ENCODE measurements around the gene FADS2. TPM values are rescaled to one million over a fixed set of nuclear protein-coding genes. Genes with fewer than 3 reads are reported as not detected.

The FADS2 gene
- total and polyA plus RNA-seq, 9 of the 15 experiments (the other 6 are each of a cell fraction or from before 2014, with no cell fraction given), result 2.9 to 42.8 (median 16.2) TPM

- H3K9me3 ChIP-seq (replicated peaks; ENCODE audit: control insufficient read depth, insufficient read depth, low read depth, low read length), result no peaks in the 10 kb centered on the region
- no TSS peak for BruUV-seq (replicated peaks)
- no peak overlapping the region for H2AFZ ChIP-seq (ENCODE audit: low read depth, low read length)
- ATAC-seq (no peak), DNase-seq (ENCODE audit: extremely low read depth in 1 of 4, low spot score in 3 of 4) (no peak), FAIRE-seq (no peak)
- H3K9me1 ChIP-seq (ENCODE audit: control insufficient read depth, insufficient read depth, low read length), result peaks cover 5% of the 10 kb centered on the region
- peaks cover 85% of the 10 kb centered on the region; the same call in 2 of the 3 replicates for H3K36me3 ChIP-seq (ENCODE audit: control insufficient read depth, insufficient read depth, low read length)
- H3K4me1 ChIP-seq (replicated peaks in 1 of 2; ENCODE audit: control insufficient read depth in 2 of 2, insufficient read depth in 2 of 2, low read length in 2 of 2), result peaks cover 4 to 51% of the 10 kb centered on the region in 2 experiments
- CTCF ChIA-PET (ENCODE audit: low intra/inter-chr PET ratio), result no interaction called here
- 86% methylated on average over 3 of the region's 3 CpGs for WGBS (ENCODE audit: insufficient coverage, low coverage, missing lambda C conversion rate)
- H3K27ac ChIP-seq (ENCODE audit: extremely low read depth, low read depth, low read length), result no peak overlapping the region
- TF ChIP-seq ELF4 (CRISPR knock-in tag; IDR thresholded peaks at IDR 0.05) (no peak), CBFA2T2 (conservative IDR thresholded peaks at IDR 0.05) (no peak), KDM2B (CRISPR knock-in tag; IDR thresholded peaks at IDR 0.05) (no peak), ZBTB12 (CRISPR knock-in tag; IDR thresholded peaks at IDR 0.05) (no peak), ZNF174 (CRISPR knock-in tag; IDR thresholded peaks at IDR 0.05) (no peak), ZNF408 (CRISPR knock-in tag; IDR thresholded peaks at IDR 0.05; ENCODE audit: low read depth) (no peak), RBM14 (IDR thresholded peaks at IDR 0.05; ENCODE audit: borderline replicate concordance, insufficient read depth, low read depth, low read length) (no peak), ZNF384 (IDR thresholded peaks at IDR 0.05; ENCODE audit: low read depth, low read length) (no peak), HIVEP1 (CRISPR knock-in tag; IDR thresholded peaks at IDR 0.05) (no peak), HMG20B (CRISPR knock-in tag; IDR thresholded peaks at IDR 0.05) (no peak), IRF2 (CRISPR knock-in tag; IDR thresholded peaks at IDR 0.05) (no peak)
- TF ChIP-seq, protein P1, sequence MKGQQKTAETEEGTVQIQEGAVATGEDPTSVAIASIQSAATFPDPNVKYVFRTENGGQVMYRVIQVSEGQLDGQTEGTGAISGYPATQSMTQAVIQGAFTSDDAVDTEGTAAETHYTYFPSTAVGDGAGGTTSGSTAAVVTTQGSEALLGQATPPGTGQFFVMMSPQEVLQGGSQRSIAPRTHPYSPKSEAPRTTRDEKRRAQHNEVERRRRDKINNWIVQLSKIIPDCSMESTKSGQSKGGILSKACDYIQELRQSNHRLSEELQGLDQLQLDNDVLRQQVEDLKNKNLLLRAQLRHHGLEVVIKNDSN (CRISPR knock-in tag; IDR thresholded peaks at IDR 0.05), result no peak
- POLR2A ChIA-PET, result interaction anchor here (10.7 kb wide), 1 partner anchor 62 kb away, joined by 109 read pairs; the partner anchor contains the start of gene FTH1
- no peak overlapping the region for H3K4me3 ChIP-seq
- H3K27me3 ChIP-seq (ENCODE audit: control insufficient read depth in 2 of 2, insufficient read depth in 2 of 2, low read length in 2 of 2), result no peaks in the 10 kb centered on the region
- no peak overlapping the region for H3K4me2 ChIP-seq (ENCODE audit: insufficient read depth, low read length)
- in situ Hi-C loops (cut with MboI), result no loop called here
- H3K79me2 ChIP-seq (ENCODE audit: control insufficient read depth, insufficient read depth, low read length), result peaks cover 5% of the 10 kb centered on the region; the same call in 2 of the 3 replicates
- intact Hi-C loops (cut with micrococcal nuclease), result no loop called here
- no peaks in the 10 kb centered on the region for H4K20me1 ChIP-seq (replicated peaks; ENCODE audit: control insufficient read depth, insufficient read depth, low read length)
- H3K9ac ChIP-seq (ENCODE audit: insufficient read depth in 1 of 2, low read depth in 2 of 2, low read length in 2 of 2), result no peak overlapping the region
Observed at GRCh38 chr11:61903845-61904244, 75.7 kb downstream of the FADS2 start.
